Stomach (tissue), 4 donors: Measurements from ENCODE around the gene IL36RN.

ENCODE experiments used
- CTCF ChIP-seq, 7 experiments: fragments of 450-650 bp in 4 of 7; fragments of 200-600 bp in 3 of 7; sonication (generic) in 3 of 7; IDR thresholded peaks; one replicate each; pipeline ENCODE4 v1.5.1; 2016 to 2019; ENCODE audit warnings: antibody characterized with exemption in 7 of 7, control low read depth in 2 of 7, mild to moderate bottlenecking in 1 of 7
- EP300 ChIP-seq: sonication (generic); formaldehyde crosslinking; IDR thresholded peaks from one replicate; pipeline ENCODE4 v1.6.1; 2017; ENCODE audit warnings: antibody characterized with exemption
- POLR2AphosphoS5 ChIP-seq, 3 donors: sonication (generic); formaldehyde crosslinking; IDR thresholded peaks; one replicate each; pipeline ENCODE4 v1.6.1; 2016; ENCODE audit warnings: antibody characterized with exemption in 3 of 3

GRCh38 chr2:113011108-113011507, 47.9 kb upstream of the IL36RN start:
- no peak for TF ChIP-seq EP300
- TF ChIP-seq POLR2AphosphoS5 (IDR thresholded peaks at IDR 0.05) = no peak
- no peak for TF ChIP-seq CTCF (IDR thresholded peaks at IDR 0.05)
